HCT116 (cell line): Measurements from ENCODE around the gene CARD14. TPM values are rescaled to one million over a fixed set of nuclear protein-coding genes. Genes with fewer than 3 reads are reported as not detected.

Source experiments
- ATAC-seq: fragments of 200-7000 bp; cut with Tn5 transposase; 2 replicates; pipeline ENCODE4 v1.9.1; 2020; ENCODE audit warnings: mild to moderate bottlenecking, moderate library complexity
- BruUV-seq: library from RNA; stranded (reverse); fragments of 400-500 nt; replicated peaks from 2 replicates; lab custom pipeline; 2021; lab: Mats Ljungman, UMichigan
- CTCF ChIA-PET: fragments of 300-600 bp; sonication (Branson Sonifier 250); formaldehyde crosslinking; loops from one replicate; lab custom pipeline; 2021; ENCODE audit warnings: antibody characterized with exemption; lab: Charles Lee
- POLR2A ChIA-PET: fragments of 300-600, 350-600 bp; sonication (Branson Sonifier 250); formaldehyde crosslinking; loops from one replicate; lab custom pipeline; 2021; ENCODE audit warnings: antibody characterized with exemption; lab: Charles Lee
- RAD21 ChIA-PET, 2 experiments: fragments of 300-600 bp; sonication (Branson Sonifier 250); formaldehyde crosslinking; loops; one replicate each; lab custom pipeline; 2023; ENCODE audit warnings: low total read pairs in 2 of 2; ENCODE audit not compliant: uncharacterized antibody in 2 of 2, unreplicated experiment in 2 of 2, low non-redundant PET in 1 of 2; lab: Charles Lee
- DNase-seq: peaks from one replicate; pipeline ENCODE4 v3.0.0-alpha.2; 2010; ENCODE audit warnings: low read depth, low spot score
- H2AFZ ChIP-seq: fragments of 200-600 bp; shearing (Covaris generic), sonication (generic); 2 replicates; pipeline ENCODE4 v1.6.1; 2017; ENCODE audit warnings: low read depth, mixed run types, mixed read lengths, antibody characterized with exemption, low read length; ENCODE audit not compliant: poor library complexity, severe bottlenecking
- H3K27ac ChIP-seq: 2 replicates; pipeline ENCODE4 v1.5.1; 2012; ENCODE audit warnings: low read depth, low read length
- H3K27me3 ChIP-seq: fragments of 200-600 bp; sonication (generic); 2 replicates; pipeline ENCODE4 v1.6.1; 2016; ENCODE audit warnings: mixed run types, low read length, mixed read lengths; ENCODE audit not compliant: insufficient read depth
- H3K36me3 ChIP-seq, 2 experiments: fragments of 200-500 bp in 1 of 2; fragments of 200-600 bp in 1 of 2; sonication (Bioruptor generic) in 1 of 2; sonication (generic) in 1 of 2; 2 replicates each; pipeline versions ENCODE4 v1.5.1 to v1.6.1; 2014 to 2016; ENCODE audit warnings: low read length in 2 of 2, inconsistent platforms in 1 of 2, mixed read lengths in 1 of 2, mixed run types in 1 of 2; ENCODE audit not compliant: insufficient read depth in 2 of 2, control insufficient read depth in 1 of 2
- H3K4me1 ChIP-seq, 2 experiments: fragments of 200-600 bp in 1 of 2; sonication (generic) in 1 of 2; 2 replicates each; pipeline versions ENCODE4 v1.5.1 to v1.6.1; 2012 to 2017; ENCODE audit warnings: low read length in 2 of 2, inconsistent platforms in 1 of 2, mild to moderate bottlenecking in 1 of 2, mixed read lengths in 1 of 2, mixed run types in 1 of 2, moderate library complexity in 1 of 2; ENCODE audit not compliant: insufficient read depth in 2 of 2, control insufficient read depth in 1 of 2
- H3K4me2 ChIP-seq: fragments of 200-600 bp; sonication (generic); 2 replicates; pipeline ENCODE4 v1.6.1; 2017; ENCODE audit warnings: mixed run types, low read length, mixed read lengths
- H3K4me3 ChIP-seq, 2 experiments: fragments of 200-600 bp in 1 of 2; sonication (generic) in 1 of 2; replicated peaks in 1 of 2; 2 replicates each; pipeline ENCODE4 v1.5.1; 2011 to 2016; ENCODE audit warnings: low read length in 2 of 2, control low read depth in 1 of 2, low read depth in 1 of 2, mild to moderate bottlenecking in 1 of 2, mixed read lengths in 1 of 2, mixed run types in 1 of 2
- H3K79me2 ChIP-seq: fragments of 200-600 bp; sonication (generic); 2 replicates; pipeline ENCODE4 v1.6.1; 2017; ENCODE audit warnings: mild to moderate bottlenecking, mixed run types, low read length, moderate library complexity, mixed read lengths; ENCODE audit not compliant: insufficient read depth
- H3K9ac ChIP-seq: fragments of 200-600 bp; sonication (generic); 2 replicates; pipeline ENCODE4 v1.6.1; 2016; ENCODE audit warnings: low read length, mixed read lengths
- H3K9me2 ChIP-seq: fragments of 200-600 bp; sonication (generic), shearing (Covaris generic); 2 replicates; pipeline ENCODE4 v1.6.1; 2017; ENCODE audit warnings: mixed run types, mild to moderate bottlenecking, moderate library complexity; ENCODE audit not compliant: insufficient read depth
- H3K9me3 ChIP-seq, 2 experiments: fragments of 200-500 bp in 1 of 2; fragments of 200-600 bp in 1 of 2; sonication (Bioruptor generic) in 1 of 2; sonication (generic) in 1 of 2; 2 replicates each; pipeline ENCODE4 v1.6.1; 2014 to 2017; ENCODE audit warnings: low read length in 2 of 2, mixed read lengths in 2 of 2, inconsistent platforms in 1 of 2, low read depth in 1 of 2, mild to moderate bottlenecking in 1 of 2, mixed run types in 1 of 2, moderate library complexity in 1 of 2; ENCODE audit not compliant: control insufficient read depth in 1 of 2, insufficient read depth in 1 of 2
- H4K20me1 ChIP-seq: fragments of 200-600 bp; sonication (generic), shearing (Covaris generic); 2 replicates; pipeline ENCODE4 v1.6.1; 2017; ENCODE audit warnings: mixed run types, mild to moderate bottlenecking, moderate library complexity; ENCODE audit not compliant: insufficient read depth
- CBX3 ChIP-seq: IDR thresholded peaks from 2 replicates; pipeline ENCODE4 v1.6.1; 2012; ENCODE audit warnings: low read depth
- CEBPB ChIP-seq: IDR thresholded peaks from 2 replicates; pipeline ENCODE4 v1.6.1; 2012; ENCODE audit warnings: low read depth
- CTCF ChIP-seq, 3 experiments: fragments of 200-600 bp in 1 of 3; sonication (generic) in 1 of 3; IDR thresholded peaks in 2 of 3; conservative IDR thresholded peaks in 1 of 3; 2 replicates each; pipeline ENCODE4 v1.5.1; 2012 to 2017; ENCODE audit warnings: low read depth in 2 of 3, low read length in 2 of 3, antibody characterized with exemption in 1 of 3, borderline replicate concordance in 1 of 3, control low read depth in 1 of 3, mild to moderate bottlenecking in 1 of 3, mixed read lengths in 1 of 3, mixed run types in 1 of 3, moderate library complexity in 1 of 3; ENCODE audit not compliant: insufficient read depth in 1 of 3
- ELF1 ChIP-seq: IDR thresholded peaks from 2 replicates; pipeline ENCODE4 v1.6.1; 2012; ENCODE audit warnings: low read depth, borderline replicate concordance
- EZH2 ChIP-seq: fragments of 200-600 bp; sonication (generic); IDR thresholded peaks from 2 replicates; pipeline ENCODE4 v1.6.1; 2017; ENCODE audit warnings: antibody characterized with exemption, mixed run types
- FOSL1 ChIP-seq: IDR thresholded peaks from 2 replicates; pipeline ENCODE4 v1.6.1; 2012; ENCODE audit warnings: low read depth
- JUND ChIP-seq: IDR thresholded peaks from 2 replicates; pipeline ENCODE4 v1.6.1; 2012
- MAX ChIP-seq: IDR thresholded peaks from 2 replicates; pipeline ENCODE4 v1.6.1; 2012
- POLR2A ChIP-seq: IDR thresholded peaks from 2 replicates; pipeline ENCODE4 v1.7.0; 2011; ENCODE audit warnings: borderline replicate concordance; ENCODE audit not compliant: insufficient read depth, insufficient read length; ENCODE audit errors: extremely low read depth
- POLR2AphosphoS5 ChIP-seq: IDR thresholded peaks from 2 replicates; pipeline ENCODE4 v1.6.1; 2011; ENCODE audit warnings: mild to moderate bottlenecking, low read depth, low read length, moderate library complexity
- RAD21 ChIP-seq: IDR thresholded peaks from 2 replicates; pipeline ENCODE4 v1.6.1; 2012; ENCODE audit warnings: low read depth, mild to moderate bottlenecking
- REST ChIP-seq: IDR thresholded peaks from 2 replicates; pipeline ENCODE4 v1.6.1; 2012; ENCODE audit warnings: low read depth
- SP1 ChIP-seq: IDR thresholded peaks from 2 replicates; pipeline ENCODE4 v1.6.1; 2012; ENCODE audit warnings: low read depth
- SRF ChIP-seq: IDR thresholded peaks from 2 replicates; pipeline ENCODE4 v1.6.1; 2012; ENCODE audit warnings: low read depth
- TCF7L2 ChIP-seq: IDR thresholded peaks from 2 replicates; pipeline ENCODE4 v1.7.0; 2011; ENCODE audit warnings: borderline replicate concordance, inconsistent platforms; ENCODE audit not compliant: insufficient read depth, insufficient read length; ENCODE audit errors: extremely low read depth
- YY1 ChIP-seq: IDR thresholded peaks from 2 replicates; pipeline ENCODE4 v1.6.1; 2011; ENCODE audit warnings: low read length, low read depth, moderate library complexity, mild to moderate bottlenecking; ENCODE audit not compliant: insufficient replicate concordance; ENCODE audit errors: extremely low read depth
- ZBTB33 ChIP-seq: IDR thresholded peaks from 2 replicates; pipeline ENCODE4 v1.6.1; 2011; ENCODE audit warnings: mild to moderate bottlenecking, low read length, moderate library complexity; ENCODE audit not compliant: insufficient replicate concordance; ENCODE audit errors: extremely low read depth
- ZNF274 ChIP-seq: fragments of 200-500 bp; sonication (Bioruptor generic); IDR thresholded peaks from 2 replicates; pipeline ENCODE4 v1.6.1; 2014; ENCODE audit warnings: mild to moderate bottlenecking, low read depth, low read length, inconsistent platforms
- intact Hi-C: fragments of 100-400 bp; cut with micrococcal nuclease; formaldehyde crosslinking; loops from 2 replicates; pipeline ENCODE4 v1.10.0; 2022
- total RNA-seq: library from RNA; stranded (reverse); gene quantifications from one replicate; pipeline ENCODE4 v1.2.1, GENCODE V29; 2021; ENCODE audit not compliant: unreplicated experiment

The CARD14 gene
- total RNA-seq, 1 experiment from 2014 or later: 0.25 TPM

GRCh38 chr17:80182845-80183223 is 13.0 kb downstream of the CARD14 start:
- ChIA-PET CTCF (no interaction called here), RAD21 (no interaction called here), POLR2A (no interaction called here)
- H3K79me2 ChIP-seq: no peaks in the 10 kb centered on the region
- H3K4me3 ChIP-seq: no peak overlapping the region
- intact Hi-C loops: no loop called here
- H3K27ac ChIP-seq: no peak overlapping the region
- peaks cover 0 to 11% of the 10 kb centered on the region in 2 experiments; a peak in 1 of 4 replicates for H3K4me1 ChIP-seq
- no peaks in the 10 kb centered on the region for H3K36me3 ChIP-seq
- H2AFZ ChIP-seq: no peak overlapping the region
- no peak for ATAC-seq
- no peaks in the 10 kb centered on the region for H3K9me2 ChIP-seq
- no peak for TF ChIP-seq TCF7L2
- no peak for TF ChIP-seq EZH2
- TF ChIP-seq CBX3: no peak
- TF ChIP-seq POLR2AphosphoS5: no peak
- TF ChIP-seq POLR2A: no peak
- no peak for TF ChIP-seq FOSL1
- TF ChIP-seq RAD21: no peak
- no peak for TF ChIP-seq MAX
- no peak for TF ChIP-seq SP1
- no peak for TF ChIP-seq YY1
- no peak for TF ChIP-seq CTCF (IDR thresholded peaks at IDR 0.05 in 2 of 3, conservative IDR thresholded peaks at IDR 0.05 in 1 of 3; ENCODE audit: borderline replicate concordance in 1 of 3, insufficient read depth in 1 of 3, low read depth in 2 of 3, low read length in 2 of 3)
- no peak for TF ChIP-seq ZBTB33
- no peak for TF ChIP-seq ZNF274
- TF ChIP-seq CEBPB: no peak
- no peak for TF ChIP-seq ELF1
- TF ChIP-seq SRF: no peak
- TF ChIP-seq JUND: no peak
- TF ChIP-seq REST: no peak
- H3K4me2 ChIP-seq: no peak overlapping the region
- no peak overlapping the region for H3K9ac ChIP-seq
- no peaks in the 10 kb centered on the region for H3K27me3 ChIP-seq
- no peak for DNase-seq
- BruUV-seq: no TSS peak
- H3K9me3 ChIP-seq: no peaks in the 10 kb centered on the region
- H4K20me1 ChIP-seq: no peaks in the 10 kb centered on the region
